GM19023 (cell line): Measurements from ENCODE around the gene LRRN2.

Experiments used
- ATAC-seq: cut with Tn5 transposase; IDR thresholded peaks from one replicate; pipeline ENCODE4 v1.9.1; 2021; ENCODE audit warnings: mild to moderate bottlenecking, moderate library complexity; ENCODE audit not compliant: unreplicated experiment

Gene LRRN2

DNA sequence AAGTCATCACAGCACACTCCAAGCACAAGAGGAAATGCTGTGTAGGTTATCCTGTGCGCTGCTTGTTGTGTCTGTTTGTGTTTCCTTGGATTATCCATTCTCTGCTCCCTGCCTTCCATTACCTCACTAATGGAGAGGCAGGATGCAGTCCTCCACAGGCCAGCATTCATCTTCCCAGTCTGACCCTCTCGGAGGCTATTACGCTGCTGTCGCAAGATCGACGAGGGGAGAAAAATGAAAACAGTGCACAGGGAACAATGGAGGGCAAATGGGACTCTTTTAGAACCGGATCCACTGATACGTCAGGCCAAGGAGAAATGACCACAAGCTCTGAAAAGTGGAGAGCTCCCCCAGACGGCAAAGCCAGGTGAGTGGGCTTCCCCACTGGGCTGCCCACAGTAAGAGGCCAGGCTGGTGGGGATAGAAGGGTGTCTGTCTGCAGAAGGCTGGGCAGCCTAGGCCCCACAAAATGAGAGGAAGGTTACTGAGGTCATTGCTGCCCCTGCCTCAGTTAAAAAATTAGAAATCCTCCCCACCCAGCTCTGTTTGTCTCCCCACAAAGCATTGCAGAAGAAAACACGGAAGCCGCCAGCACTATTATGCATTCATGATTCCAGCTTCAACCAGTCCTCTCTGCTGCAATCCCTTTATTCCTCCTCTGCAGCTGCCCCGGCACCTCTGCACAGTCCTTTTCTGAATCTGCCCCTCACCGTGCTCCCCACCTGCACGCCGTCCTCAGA, 21.7 kb downstream of the LRRN2 start:
- ATAC-seq: no peak

DNA sequence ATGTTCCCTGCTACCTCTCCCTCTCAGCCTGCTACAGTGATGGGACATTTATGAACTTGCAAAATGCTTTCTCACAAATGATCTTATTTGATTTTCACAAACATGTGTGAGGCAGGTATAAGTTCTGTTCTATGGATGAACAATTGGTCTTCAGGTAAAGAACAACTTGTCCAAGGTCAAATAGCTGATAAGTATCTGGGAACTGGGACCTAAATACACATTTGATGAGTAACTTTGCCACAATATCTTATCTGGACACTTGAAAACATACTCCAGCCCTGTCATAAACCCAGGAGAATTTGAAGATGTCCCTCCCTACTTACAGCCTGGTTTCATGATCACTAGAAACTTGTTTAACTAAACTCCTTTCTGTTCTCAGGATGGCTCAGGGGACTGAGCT, 23.0 kb downstream of the LRRN2 start:
- no peak for ATAC-seq

DNA sequence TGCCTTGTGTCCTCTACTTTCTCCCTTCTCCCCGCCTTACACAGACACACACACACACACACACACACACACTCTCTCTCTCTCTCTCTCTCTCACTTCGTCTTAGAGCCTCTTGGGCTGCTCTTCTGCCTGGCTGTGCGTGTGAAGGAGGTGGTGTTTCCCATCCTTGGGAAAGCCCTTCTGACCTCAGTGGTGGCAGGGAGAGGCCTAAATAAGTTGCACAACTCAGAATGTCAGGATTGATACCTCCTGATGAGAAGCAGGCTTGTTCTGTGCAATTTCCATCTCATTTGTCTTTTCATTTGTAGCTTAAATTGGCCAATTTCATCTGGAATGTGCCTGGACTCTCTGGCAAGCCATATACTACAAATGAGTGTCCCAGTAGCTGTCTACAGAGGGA, 25.0 kb downstream of the LRRN2 start:
- ATAC-seq: no peak

DNA sequence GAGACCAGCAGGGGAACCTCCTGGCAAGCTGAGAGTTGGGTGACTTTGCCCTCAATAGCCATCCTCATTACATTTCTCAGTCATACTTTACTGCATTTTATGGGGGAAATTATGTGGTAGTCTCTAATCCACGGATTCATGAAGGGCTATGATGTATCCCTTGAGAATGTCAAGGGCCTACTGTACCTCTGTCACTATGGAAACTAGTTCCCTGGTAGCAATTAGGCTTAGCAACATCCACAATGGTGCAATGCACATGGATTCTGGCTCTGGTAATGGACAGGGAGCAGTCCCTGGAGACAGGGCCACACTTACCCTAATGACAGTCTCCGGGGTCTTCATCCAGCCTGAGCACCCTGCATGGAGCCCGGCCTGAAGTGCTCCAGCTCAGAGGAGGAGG, 26.5 kb downstream of the LRRN2 start:
- no peak for ATAC-seq

DNA sequence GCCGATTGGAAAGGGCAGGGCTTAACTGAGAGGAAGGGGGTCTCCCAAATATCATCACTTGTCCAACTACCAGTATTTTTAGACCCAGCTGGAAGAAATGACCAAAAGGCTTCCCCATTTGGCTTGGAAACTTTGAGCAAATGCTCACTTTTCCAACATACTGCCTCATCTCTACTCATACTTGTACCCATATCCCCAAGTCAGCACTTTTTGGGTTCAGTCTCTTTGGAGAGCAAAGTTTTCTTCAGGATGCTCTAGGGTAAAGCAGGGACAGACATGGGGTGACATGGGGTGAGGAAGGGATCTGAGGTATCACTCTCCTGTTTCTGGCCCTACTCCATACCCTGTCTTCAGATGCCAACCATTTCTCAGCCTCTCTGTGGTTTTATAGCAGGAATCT, 27.2 kb downstream of the LRRN2 start:
- ATAC-seq: no peak

DNA sequence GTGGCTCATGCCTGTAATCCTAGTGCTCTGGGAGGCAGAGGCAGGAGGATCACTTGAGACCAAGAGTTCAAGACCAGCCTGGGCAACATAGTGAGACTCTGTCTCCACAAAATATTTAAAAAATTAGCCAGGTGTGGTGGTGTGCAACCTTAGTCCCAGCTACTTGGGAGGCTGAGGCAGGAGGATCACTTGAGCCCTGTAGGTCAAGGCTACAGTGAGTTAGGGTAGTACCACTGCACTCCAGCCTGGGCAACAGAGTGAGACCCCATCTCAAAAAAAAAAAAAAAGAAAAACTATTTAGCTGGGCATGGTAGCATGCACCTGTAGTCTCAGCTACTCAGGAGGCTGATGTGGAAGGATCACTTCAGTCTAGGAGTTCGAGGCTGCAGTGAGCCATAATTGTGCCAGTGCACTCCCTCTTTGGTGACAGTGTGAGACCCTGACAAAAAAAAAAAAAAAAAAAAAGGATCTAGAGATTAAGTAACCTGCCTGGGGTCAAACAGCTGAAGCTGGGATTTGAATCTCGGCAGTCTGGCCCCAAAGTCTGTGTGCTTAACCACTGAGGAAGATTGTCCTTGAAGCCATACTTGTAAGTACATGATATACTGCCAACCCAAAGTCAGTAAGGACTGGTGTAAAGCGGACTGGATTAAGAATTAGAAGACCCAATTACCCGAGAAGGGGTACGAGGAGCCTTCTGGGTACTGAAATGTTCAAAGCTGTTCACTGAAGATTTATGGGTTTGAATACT, 31.8 kb downstream of the LRRN2 start:
- no peak for ATAC-seq

DNA sequence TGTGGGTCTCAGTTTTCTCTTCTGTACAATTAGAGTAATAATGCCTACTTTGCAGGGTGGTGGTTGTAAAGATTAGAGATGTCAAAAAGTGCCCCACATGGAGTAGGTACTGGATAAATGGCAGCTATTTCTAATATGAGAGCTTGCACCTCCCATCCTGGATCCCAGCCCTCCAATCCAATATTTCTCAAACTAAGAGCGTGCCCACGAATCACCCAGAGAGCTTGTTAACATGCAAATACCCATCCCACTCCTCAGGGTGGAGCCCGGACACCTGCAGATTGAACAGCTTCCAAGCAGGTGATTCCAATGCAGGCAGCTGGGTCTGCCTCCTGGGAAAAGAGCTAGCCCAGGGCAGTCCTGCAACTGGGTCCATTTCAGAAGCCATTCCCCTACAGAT, 33.0 kb downstream of the LRRN2 start:
- ATAC-seq: no peak

DNA sequence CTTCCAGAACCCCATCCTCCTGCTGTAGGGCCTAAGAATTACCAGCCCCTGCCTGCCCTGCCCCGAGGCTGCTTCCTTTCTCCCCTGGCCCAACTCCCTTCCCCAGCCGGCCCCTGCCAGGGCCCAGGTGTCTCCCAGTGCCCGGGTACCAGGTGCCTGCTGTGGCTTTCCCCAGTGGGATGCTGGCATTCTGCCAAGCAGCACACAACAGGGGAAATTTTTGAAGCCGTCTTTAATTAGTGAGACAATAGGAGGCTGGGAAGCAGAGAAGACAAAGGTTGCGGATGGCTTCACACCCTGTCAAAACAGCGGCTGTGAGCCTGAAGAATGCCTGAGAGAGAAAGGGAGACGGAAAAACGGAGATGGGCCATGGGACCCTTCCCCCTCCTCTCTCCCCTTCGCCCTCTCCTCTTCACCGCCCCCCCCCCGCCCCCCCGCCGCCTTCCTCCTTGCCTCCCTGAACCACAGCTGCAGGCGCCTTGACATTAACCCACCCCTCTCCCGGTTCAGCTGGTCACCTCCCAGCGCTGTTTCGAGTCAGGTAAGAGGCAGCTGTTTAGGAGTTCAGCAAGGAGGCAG, 33.6 kb downstream of the LRRN2 start:
- no peak for ATAC-seq

DNA sequence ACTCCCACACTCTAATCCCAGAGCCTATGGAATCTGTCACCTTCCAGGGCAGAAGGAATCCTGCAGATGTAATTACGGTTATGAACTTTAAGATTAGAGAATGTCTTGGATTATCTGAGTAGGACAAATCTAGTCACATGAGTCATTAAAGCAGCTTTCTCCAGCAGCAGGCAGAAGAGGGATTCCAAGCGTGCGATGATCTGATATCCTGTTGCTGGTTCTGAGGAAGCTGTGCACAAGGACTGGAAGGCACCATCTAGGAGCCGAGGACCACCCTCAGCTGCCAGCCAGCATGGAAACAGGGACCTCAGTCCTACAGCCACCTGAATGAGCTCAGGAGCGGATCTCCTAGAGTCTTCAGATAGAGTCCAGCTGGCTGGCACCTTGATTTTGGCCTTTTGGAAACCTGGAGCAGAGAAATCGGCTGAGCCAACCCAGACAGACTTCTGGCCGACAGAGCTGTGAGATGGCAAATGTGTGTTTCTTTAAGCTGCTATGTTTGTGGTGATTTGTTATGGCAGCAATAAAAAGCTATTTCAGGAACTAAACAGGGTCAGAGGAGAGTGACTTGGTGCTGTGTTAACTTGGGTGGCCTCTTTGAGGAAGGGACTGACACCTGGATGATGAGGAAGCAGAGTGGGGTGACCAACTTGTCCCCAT, 34.5 kb downstream of the LRRN2 start:
- ATAC-seq: no peak

DNA sequence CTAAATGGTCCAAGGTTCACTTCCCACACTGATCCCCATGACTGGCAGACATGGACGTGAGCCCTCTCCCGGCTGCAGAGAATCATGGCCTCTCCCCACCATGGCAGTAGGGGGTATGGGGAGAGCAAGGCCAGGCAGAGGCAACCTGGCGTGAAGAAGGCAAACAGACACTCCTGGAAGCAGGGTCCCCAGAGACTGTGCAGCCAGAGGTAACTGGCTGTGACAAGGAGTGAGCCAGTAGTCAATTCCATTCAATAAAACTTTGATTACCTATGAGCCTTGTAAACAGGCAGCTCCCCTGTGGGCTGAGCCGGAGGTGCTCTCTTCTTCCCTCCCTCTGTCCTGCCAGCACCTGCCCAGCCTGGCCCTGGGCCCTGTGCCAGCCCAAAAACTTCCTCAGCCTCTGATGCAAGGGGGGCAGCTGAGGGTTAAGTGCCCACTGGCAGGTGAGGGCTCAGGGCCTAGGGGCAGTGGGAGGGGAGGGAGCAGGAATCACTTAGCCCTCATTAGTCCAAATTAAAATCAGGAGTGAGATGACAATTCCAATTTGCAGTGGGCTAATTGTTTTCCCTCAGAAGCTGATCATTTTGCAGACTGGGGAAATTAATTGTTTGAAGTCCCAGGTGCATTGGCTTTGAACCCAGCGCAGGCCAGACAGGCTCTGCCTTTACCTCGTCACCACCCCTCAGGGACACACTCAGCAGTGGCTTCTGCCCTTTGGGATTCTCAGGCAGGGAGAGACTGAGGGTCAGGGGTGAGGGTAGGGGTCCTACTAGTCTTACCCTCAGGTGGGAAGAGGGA, 35.6 kb downstream of the LRRN2 start:
- ATAC-seq: no peak

DNA sequence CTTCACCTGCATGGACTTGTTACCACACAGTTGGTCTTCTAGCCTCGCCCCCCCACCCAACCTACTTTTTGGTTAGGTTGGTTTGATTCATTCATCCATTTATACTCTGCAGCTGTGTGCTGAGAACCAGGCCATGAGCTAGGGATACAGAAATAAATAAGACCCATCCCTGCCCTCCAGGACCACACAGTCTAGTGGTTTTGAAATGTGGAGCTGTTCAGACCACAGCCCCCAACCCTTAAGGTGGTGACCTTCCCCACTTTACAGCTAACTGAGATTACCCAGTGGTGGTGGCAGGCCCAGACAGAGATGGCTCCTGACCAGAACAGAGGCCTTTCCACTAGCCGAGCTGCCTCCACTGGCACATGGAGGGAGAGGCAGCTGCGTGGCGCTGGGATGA, 37.0 kb downstream of the LRRN2 start:
- no peak for ATAC-seq

DNA sequence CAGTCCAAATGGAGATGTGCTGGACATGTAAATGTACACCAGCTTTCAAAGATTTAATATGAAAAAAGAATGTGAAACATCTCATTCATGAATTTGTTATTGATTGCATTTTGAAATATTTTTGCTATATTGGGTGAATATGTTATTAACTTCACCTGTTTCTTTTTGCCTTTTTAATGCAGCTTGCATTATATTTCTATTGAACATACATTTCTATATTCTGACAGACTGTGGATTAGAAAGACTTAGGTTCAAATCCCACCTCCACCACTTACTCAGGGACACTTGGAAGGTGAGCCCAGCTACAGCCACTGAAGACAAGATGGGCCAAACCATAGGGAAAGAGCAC, 37.8 kb downstream of the LRRN2 start:
- no peak for ATAC-seq

DNA sequence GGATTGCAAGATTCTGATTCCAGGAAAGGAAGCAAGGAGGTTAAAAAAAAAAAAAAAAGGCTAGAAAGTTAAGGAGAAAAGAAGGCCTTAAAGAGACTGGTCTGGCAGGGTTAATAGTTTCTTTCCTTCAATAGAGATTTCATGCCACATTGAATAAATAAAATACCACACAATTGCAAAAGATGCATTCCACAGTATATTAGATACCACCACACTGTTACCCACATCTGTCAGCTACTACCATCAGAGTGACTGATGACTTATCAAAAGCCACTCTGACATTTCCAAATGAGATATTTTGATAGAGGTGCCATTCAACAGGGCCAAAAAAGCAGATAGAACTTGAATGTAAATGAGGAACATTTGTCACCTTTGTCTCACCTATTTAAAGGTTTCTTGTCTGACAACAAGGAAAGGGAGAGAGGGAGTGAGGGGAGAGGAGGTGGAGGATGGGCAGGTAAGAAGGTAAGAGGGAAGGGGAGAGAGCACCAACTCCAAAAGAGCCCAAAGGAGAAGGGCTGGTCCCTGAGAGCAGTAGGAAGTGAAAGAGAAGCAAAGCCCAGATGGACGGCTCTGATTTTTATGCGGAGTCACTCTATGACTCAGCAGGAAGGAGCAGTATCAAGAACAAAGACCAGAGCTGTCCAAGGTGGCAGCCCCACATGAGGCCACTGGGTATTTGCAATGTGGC, 38.3 kb downstream of the LRRN2 start:
- ATAC-seq: no peak

DNA sequence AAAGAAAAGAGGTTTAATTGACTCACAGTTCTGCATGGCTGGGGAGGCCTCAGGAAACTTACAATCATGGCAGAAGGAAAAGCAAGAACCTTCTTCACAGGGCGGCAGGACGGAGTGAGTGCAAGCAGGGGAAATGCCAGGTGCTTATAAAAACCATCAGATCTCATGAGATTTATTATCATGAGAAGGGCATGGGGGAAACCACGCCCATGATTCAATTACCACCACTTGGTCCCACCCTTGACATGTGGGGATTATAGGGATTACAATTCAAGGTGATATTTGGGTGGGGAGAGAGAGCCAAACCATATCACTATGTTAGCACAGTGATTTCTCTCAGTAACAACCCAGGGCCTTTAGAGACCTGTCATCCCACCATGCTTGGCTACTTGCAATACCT, 39.9 kb downstream of the LRRN2 start:
- ATAC-seq: no peak

DNA sequence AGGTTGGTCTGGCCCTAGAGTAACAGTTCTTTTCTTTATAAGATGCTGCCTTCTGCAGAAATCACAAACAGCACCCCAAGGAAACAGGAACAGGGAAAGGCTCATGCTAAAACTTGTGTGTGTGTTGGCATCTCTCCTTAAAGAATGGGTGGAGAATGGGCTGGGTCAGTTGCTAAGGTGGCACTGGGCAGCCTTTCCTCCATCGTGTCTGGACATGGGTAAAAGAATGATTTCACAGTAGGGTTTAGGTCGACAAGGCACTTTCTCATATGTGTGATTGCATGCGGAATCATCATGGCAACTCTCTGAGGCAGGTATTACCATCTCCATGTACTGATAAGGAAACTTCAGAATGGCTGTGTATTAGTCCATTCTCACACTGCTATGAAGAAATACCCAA, 40.3 kb downstream of the LRRN2 start:
- ATAC-seq: no peak

DNA sequence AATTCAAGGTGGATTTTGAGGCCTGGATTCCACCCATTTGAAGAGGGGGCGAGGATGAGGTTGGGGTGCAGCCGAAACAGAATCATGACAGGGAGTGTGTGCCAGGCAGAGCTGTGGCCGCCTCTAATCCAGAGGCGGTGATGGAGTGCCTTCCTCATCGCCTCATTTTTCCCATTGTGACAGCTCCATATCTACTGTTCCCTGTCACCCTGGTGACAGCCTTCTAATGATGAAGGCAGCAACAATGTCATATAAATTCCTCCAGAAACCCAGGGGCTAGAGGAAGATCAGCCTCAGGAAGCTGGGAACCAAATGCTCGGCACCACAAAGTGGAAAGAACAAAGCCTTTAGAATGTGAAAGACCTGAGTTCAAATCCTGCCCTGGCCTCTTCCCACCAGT, 42.0 kb downstream of the LRRN2 start:
- ATAC-seq: no peak

DNA sequence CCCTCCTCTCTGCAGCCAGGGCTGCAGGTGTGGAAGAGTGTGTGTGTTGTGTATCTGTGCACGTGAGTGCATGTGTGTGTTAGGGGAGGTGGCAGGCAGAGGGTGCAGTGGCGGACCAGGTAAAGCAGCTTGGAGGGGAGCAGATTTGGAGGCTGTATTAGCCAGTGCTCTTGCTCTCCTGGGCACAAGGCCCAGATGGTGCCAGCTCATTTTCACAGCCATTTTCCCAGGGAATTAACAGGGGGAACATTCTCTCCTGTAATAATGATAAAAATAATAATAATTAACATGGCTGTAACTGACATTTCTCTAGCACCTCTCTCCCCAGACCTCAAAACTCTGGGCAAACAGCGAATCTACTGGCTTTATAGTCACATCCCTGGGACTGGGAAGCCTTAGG, 43.6 kb downstream of the LRRN2 start:
- ATAC-seq: no peak

DNA sequence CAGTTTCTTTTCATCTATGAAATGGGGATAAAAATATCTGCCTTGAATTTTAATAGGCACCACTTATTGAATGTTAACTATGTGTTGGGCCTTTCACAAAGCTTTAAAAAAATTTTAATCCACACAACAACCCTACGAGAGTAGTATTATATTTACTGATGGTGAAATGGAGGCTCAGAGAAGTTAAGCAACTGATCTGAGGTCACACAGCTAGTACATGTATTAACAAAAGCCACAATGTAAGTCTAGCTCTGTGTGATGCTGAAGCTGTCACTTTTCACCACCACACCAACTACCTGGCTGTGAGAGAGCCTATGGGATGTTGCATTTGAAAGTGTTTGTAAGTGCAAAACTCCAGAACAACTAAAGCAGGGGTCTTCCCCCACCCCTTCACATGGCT, 44.1 kb downstream of the LRRN2 start:
- no peak for ATAC-seq

DNA sequence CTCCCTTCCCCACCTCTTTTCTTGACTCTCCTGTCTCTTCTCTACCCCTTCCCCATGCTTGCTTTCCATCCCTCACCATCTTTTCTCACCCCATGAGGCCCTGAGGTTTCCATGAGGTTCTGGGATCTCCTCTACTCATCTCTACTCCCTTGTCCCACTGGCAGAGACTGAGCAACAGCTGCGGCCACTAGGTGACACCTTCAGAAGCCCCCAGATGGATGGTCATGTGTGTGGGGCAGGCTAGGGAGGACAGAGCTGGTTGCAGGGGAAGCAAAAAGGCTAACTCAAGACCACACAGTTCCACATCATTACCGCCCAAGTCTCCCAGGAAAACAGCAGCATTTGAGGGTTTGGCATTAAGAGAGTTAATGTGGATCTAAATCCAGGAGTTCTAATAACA, 45.0 kb downstream of the LRRN2 start:
- no peak for ATAC-seq

DNA sequence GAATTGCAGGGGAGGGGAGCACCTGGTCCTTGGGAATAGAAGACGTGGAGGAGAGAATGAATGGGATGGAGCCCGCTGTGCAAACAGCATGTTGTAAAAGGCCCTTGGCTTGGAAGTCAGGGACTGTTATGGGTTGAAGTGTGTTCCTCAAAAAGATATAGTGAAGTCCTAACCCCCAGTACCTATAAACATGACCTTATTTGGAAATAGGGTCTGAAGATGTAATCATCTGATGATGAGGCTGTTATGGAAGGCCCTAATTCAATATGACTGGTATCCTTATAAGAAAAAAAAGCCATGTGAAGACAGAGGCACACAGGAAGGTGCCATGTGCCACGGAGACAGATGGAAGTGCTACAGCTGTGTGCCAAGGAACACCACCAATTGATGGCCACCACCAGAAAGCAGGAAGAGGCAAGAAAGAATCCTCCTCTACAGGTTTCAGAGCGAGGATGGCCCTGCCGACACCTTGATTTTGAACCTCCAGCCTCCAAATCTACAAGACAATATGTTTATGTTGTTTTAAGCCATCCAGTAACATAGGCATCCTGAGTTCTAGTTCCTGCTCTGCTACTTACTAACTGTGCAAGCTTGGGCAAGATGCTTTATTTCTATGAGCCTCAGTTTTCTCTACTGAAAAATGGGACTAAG, 51.2 kb downstream of the LRRN2 start:
- no peak for ATAC-seq
